ENCODE data around the gene PRRC2A.
A peak's percentile ranks its signal among the peaks of the same experiment; 100 is the strongest.

PRRC2A gene

GRCh38 chr6:31614684-31615578 is 5.6 kb upstream of the PRRC2A start, which contains the start of gene AIF1:
Gene AIF1 (plus strand): TSS chr6:31615234. CDS start chr6:31615330, 96 bp downstream.
- Histone ChIP-seq H3K9me3 (ENCODE audit: control insufficient read depth, low read length) (no peaks in the 10 kb centered on the region), H3K36me3 (ENCODE audit: control insufficient read depth, insufficient read depth, low read length) (no peaks in the 10 kb centered on the region), H3K27ac (ENCODE audit: low read depth, low read length, severe bottlenecking) (no peak within 1 kb of the TSS), H3K4me3 (ENCODE audit: extremely low read depth, insufficient read depth, low read length, poor library complexity, severe bottlenecking) (no peak within 1 kb of the TSS), H3K4me1 (ENCODE audit: control insufficient read depth, insufficient read depth, low read length, poor library complexity, severe bottlenecking) (no peaks in the 10 kb centered on the region)
- WGBS, 2 experiments (ENCODE audit: insufficient coverage in 2 of 2), result 72 to 80% methylated on average over 1 to 2 of the region's 6 CpGs

- Histone ChIP-seq H3K27ac (ENCODE audit: low read depth, low read length, severe bottlenecking) (no peak overlapping the region), H3K9me3 (ENCODE audit: control insufficient read depth, low read length) (no peaks in the 10 kb centered on the region), H3K36me3 (ENCODE audit: control insufficient read depth, insufficient read depth, low read length) (no peaks in the 10 kb centered on the region), H3K4me3 (ENCODE audit: extremely low read depth, insufficient read depth, low read length, poor library complexity, severe bottlenecking) (no peak overlapping the region), H3K4me1 (ENCODE audit: control insufficient read depth, insufficient read depth, low read length, poor library complexity, severe bottlenecking) (no peaks in the 10 kb centered on the region)
- 66 to 76% methylated on average over 5 to 6 of the region's 7 CpGs for WGBS, 2 experiments (ENCODE audit: insufficient coverage in 2 of 2)
Observed at GRCh38 chr6:31615748-31616147, 4.8 kb upstream of the PRRC2A start.

GRCh38 chr6:31617010-31617409 is 3.5 kb upstream of the PRRC2A start:
- no peaks in the 10 kb centered on the region for H3K9me3 ChIP-seq (ENCODE audit: control insufficient read depth, low read length)
- peaks cover 3% of the 10 kb centered on the region for H3K36me3 ChIP-seq (ENCODE audit: control insufficient read depth, insufficient read depth, low read length)
- no peak overlapping the region for H3K27ac ChIP-seq (ENCODE audit: low read depth, low read length, severe bottlenecking)
- H3K4me1 ChIP-seq (ENCODE audit: control insufficient read depth, insufficient read depth, low read length, poor library complexity, severe bottlenecking), result peaks cover 3% of the 10 kb centered on the region
- no peak overlapping the region for H3K4me3 ChIP-seq (ENCODE audit: extremely low read depth, insufficient read depth, low read length, poor library complexity, severe bottlenecking)
- WGBS, 2 experiments (ENCODE audit: insufficient coverage in 2 of 2), result 80 to 100% methylated on average over 1 to 2 of the region's 2 CpGs

- Histone ChIP-seq H3K4me1 (ENCODE audit: control insufficient read depth, insufficient read depth, low read length, poor library complexity, severe bottlenecking) (peaks cover 13% of the 10 kb centered on the region), H3K9me3 (ENCODE audit: control insufficient read depth, low read length) (no peaks in the 10 kb centered on the region), H3K4me3 (ENCODE audit: extremely low read depth, insufficient read depth, low read length, poor library complexity, severe bottlenecking) (peak overlapping the region; percentile 90), H3K36me3 (ENCODE audit: control insufficient read depth, insufficient read depth, low read length) (peaks cover 32% of the 10 kb centered on the region), H3K27ac (ENCODE audit: low read depth, low read length, severe bottlenecking) (peak overlapping the region; percentile 99)
- 0 to 1% methylated on average over 40 of the region's 50 CpGs for WGBS, 2 experiments (ENCODE audit: insufficient coverage in 2 of 2)
Observed at GRCh38 chr6:31619805-31620585, 520 bp upstream of the PRRC2A start.

- no peaks in the 10 kb centered on the region for H3K9me3 ChIP-seq (ENCODE audit: control insufficient read depth, low read length)
- WGBS, 2 experiments (ENCODE audit: insufficient coverage in 2 of 2), result 2 to 6% methylated on average over 11 to 14 of the region's 15 CpGs
Observed at GRCh38 chr6:31621320-31621939, 915 bp downstream of the PRRC2A start.

GRCh38 chr6:31621991-31622390 is 1.5 kb downstream of the PRRC2A start:
- Histone ChIP-seq H3K27ac (ENCODE audit: low read depth, low read length, severe bottlenecking) (no peak overlapping the region), H3K36me3 (ENCODE audit: control insufficient read depth, insufficient read depth, low read length) (peaks cover 52% of the 10 kb centered on the region), H3K4me1 (ENCODE audit: control insufficient read depth, insufficient read depth, low read length, poor library complexity, severe bottlenecking) (peaks cover 13% of the 10 kb centered on the region), H3K9me3 (ENCODE audit: control insufficient read depth, low read length) (no peaks in the 10 kb centered on the region), H3K4me3 (ENCODE audit: extremely low read depth, insufficient read depth, low read length, poor library complexity, severe bottlenecking) (peak overlapping the region; percentile 90)
- WGBS, 2 experiments (ENCODE audit: insufficient coverage in 2 of 2), result 63 to 64% methylated on average over 1 to 2 of the region's 4 CpGs

More at GRCh38 chr6:31621320-31621939, 915 bp downstream of the PRRC2A start:
- H3K27ac ChIP-seq (ENCODE audit: low read depth, low read length, severe bottlenecking), result peak overlapping the region; percentile 99
- peaks cover 13% of the 10 kb centered on the region for H3K4me1 ChIP-seq (ENCODE audit: control insufficient read depth, insufficient read depth, low read length, poor library complexity, severe bottlenecking)
- H3K36me3 ChIP-seq (ENCODE audit: control insufficient read depth, insufficient read depth, low read length), result peaks cover 47% of the 10 kb centered on the region
- peak overlapping the region; percentile 90 for H3K4me3 ChIP-seq (ENCODE audit: extremely low read depth, insufficient read depth, low read length, poor library complexity, severe bottlenecking)

GRCh38 chr6:31622684-31623091 is 2.2 kb downstream of the PRRC2A start:
- Histone ChIP-seq H3K36me3 (ENCODE audit: control insufficient read depth, insufficient read depth, low read length) (peaks cover 59% of the 10 kb centered on the region), H3K4me3 (ENCODE audit: extremely low read depth, insufficient read depth, low read length, poor library complexity, severe bottlenecking) (peak overlapping the region; percentile 90), H3K4me1 (ENCODE audit: control insufficient read depth, insufficient read depth, low read length, poor library complexity, severe bottlenecking) (peaks cover 13% of the 10 kb centered on the region), H3K9me3 (ENCODE audit: control insufficient read depth, low read length) (no peaks in the 10 kb centered on the region), H3K27ac (ENCODE audit: low read depth, low read length, severe bottlenecking) (no peak overlapping the region)
- 93 to 94% methylated on average over 10 of the region's 10 CpGs for WGBS, 2 experiments (ENCODE audit: insufficient coverage in 2 of 2)

GRCh38 chr6:31624070-31624469 is 3.6 kb downstream of the PRRC2A start:
- peaks cover 13% of the 10 kb centered on the region for H3K4me1 ChIP-seq (ENCODE audit: control insufficient read depth, insufficient read depth, low read length, poor library complexity, severe bottlenecking)
- H3K27ac ChIP-seq (ENCODE audit: low read depth, low read length, severe bottlenecking), result no peak overlapping the region
- WGBS, 2 experiments (ENCODE audit: insufficient coverage in 2 of 2), result 100% methylated on average over 6 of the region's 10 CpGs
- H3K36me3 ChIP-seq (ENCODE audit: control insufficient read depth, insufficient read depth, low read length), result peaks cover 73% of the 10 kb centered on the region
- H3K9me3 ChIP-seq (ENCODE audit: control insufficient read depth, low read length), result no peaks in the 10 kb centered on the region
- no peak overlapping the region for H3K4me3 ChIP-seq (ENCODE audit: extremely low read depth, insufficient read depth, low read length, poor library complexity, severe bottlenecking)

GRCh38 chr6:31626952-31627351 is 6.4 kb downstream of the PRRC2A start:
- no peaks in the 10 kb centered on the region for H3K9me3 ChIP-seq (ENCODE audit: control insufficient read depth, low read length)
- H3K4me1 ChIP-seq (ENCODE audit: control insufficient read depth, insufficient read depth, low read length, poor library complexity, severe bottlenecking), result peaks cover 10% of the 10 kb centered on the region
- H3K36me3 ChIP-seq (ENCODE audit: control insufficient read depth, insufficient read depth, low read length), result peaks cover 100% of the 10 kb centered on the region
- 95 to 100% methylated on average over 4 of the region's 10 CpGs for WGBS, 2 experiments (ENCODE audit: insufficient coverage in 2 of 2)
- no peak overlapping the region for H3K4me3 ChIP-seq (ENCODE audit: extremely low read depth, insufficient read depth, low read length, poor library complexity, severe bottlenecking)
- no peak overlapping the region for H3K27ac ChIP-seq (ENCODE audit: low read depth, low read length, severe bottlenecking)

- 96 to 100% methylated on average over 14 to 19 of the region's 19 CpGs for WGBS, 2 experiments (ENCODE audit: insufficient coverage in 2 of 2)
- Histone ChIP-seq H3K4me1 (ENCODE audit: control insufficient read depth, insufficient read depth, low read length, poor library complexity, severe bottlenecking) (peaks cover 2% of the 10 kb centered on the region), H3K36me3 (ENCODE audit: control insufficient read depth, insufficient read depth, low read length) (peaks cover 100% of the 10 kb centered on the region), H3K27ac (ENCODE audit: low read depth, low read length, severe bottlenecking) (no peak overlapping the region), H3K4me3 (ENCODE audit: extremely low read depth, insufficient read depth, low read length, poor library complexity, severe bottlenecking) (no peak overlapping the region), H3K9me3 (ENCODE audit: control insufficient read depth, low read length) (no peaks in the 10 kb centered on the region)
Observed at GRCh38 chr6:31627690-31628287, 7.3 kb downstream of the PRRC2A start.
